Measurements from ENCODE around the gene INAFM1. TPM values are rescaled to one million over a fixed set of nuclear protein-coding genes. Genes with fewer than 3 reads are reported as not detected.

INAFM1 gene
- total and polyA plus RNA-seq, 9 of the 15 experiments (the other 6 are each of a cell fraction or from before 2014, with no cell fraction given): 0.71 to 30.9 (median 3.1) TPM

DNA sequence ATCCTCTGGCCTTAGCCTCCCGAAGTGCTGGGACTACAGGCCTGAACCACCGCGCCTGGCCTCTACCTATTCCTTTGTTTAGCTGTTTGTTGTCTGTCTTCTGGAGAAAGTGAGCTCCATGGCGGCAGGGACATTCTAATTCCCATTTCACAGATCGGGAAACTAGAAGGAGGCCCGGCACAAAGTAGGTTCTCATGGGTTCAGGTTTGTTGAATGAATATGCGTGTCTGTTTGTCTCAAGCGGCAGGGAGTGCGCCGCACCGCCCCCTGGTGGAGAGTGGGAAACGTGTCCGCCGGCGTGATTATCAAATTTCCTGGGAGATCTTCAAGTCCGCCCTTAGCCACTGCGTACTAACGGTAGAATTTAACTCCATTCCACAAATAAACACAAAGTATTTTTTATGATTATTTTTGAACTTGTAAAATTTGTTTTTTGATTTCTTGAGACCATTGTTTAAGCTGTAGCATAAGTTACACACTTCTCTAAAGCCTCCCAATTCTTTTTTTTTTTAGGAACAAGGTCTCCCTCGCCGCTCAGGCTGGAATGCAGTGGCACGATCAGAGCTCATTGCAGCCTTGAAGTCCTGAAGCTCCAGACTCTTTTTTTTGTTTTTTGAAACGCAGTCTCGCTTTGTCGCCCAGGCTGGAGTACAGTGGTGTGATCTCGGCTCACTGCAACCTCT is 27.2 kb upstream of the INAFM1 start (continued):
- TF ChIP-seq NFE2 (IDR thresholded peaks at IDR 0.05; ENCODE audit: low read depth) (peak; percentile 13; the same call in 1 of the 2 replicates), FOXM1 (IDR thresholded peaks at IDR 0.05; ENCODE audit: low read depth) (peak; percentile 52), FOXM1 (CRISPR knock-in tag; IDR thresholded peaks at IDR 0.05; ENCODE audit: low read depth) (no peak), HLTF (IDR thresholded peaks at IDR 0.05) (peak; percentile 94), HMGXB4 (CRISPR knock-in tag; IDR thresholded peaks at IDR 0.05) (peak; percentile 53; the same call in 1 of the 2 replicates), ZNF280B (CRISPR knock-in tag; IDR thresholded peaks at IDR 0.05) (no peak), SMARCA4 (IDR thresholded peaks at IDR 0.05) (peak; percentile 51; the same call in 1 of the 2 replicates), RFX1 (IDR thresholded peaks at IDR 0.05) (no peak), HMG20B (CRISPR knock-in tag; IDR thresholded peaks at IDR 0.05) (no peak), SOX6 (IDR thresholded peaks at IDR 0.05) (peak; percentile 46), NELFE (IDR thresholded peaks at IDR 0.05; ENCODE audit: insufficient read depth, insufficient read length) (no peak), GTF2B (IDR thresholded peaks at IDR 0.05; ENCODE audit: extremely low read depth, insufficient read length) (no peak), ESRRA (IDR thresholded peaks at IDR 0.05; ENCODE audit: borderline replicate concordance, low read depth) (peak; percentile 68), THRA (IDR thresholded peaks at IDR 0.05) (no peak), RB1 (IDR thresholded peaks at IDR 0.05; ENCODE audit: low read depth) (peak; percentile 85), ZNF239 (CRISPR knock-in tag; IDR thresholded peaks at IDR 0.05) (0 out of 2 replicates have a peak, but pooled peaks have one; percentile 18), NBN (IDR thresholded peaks at IDR 0.05; ENCODE audit: low read depth) (peak; percentile 76; the same call in 1 of the 2 replicates), MEF2D (tag; conservative IDR thresholded peaks at IDR 0.05; ENCODE audit: low read depth) (0 out of 2 replicates have a peak, but pooled peaks have one; percentile 27), ATF7 (IDR thresholded peaks at IDR 0.05) (0 out of 2 replicates have a peak, but pooled peaks have one; percentile 50), EP300 (IDR thresholded peaks at IDR 0.05; ENCODE audit: low read length) (0 out of 2 replicates have a peak, but pooled peaks have one; percentile 23), RAD51 (IDR thresholded peaks at IDR 0.05; ENCODE audit: borderline replicate concordance, low read depth) (peak; percentile 8; the same call in 1 of the 2 replicates), HNRNPH1 (optimal IDR thresholded peaks at IDR 0.05; ENCODE audit: low read depth, low read length) (no peak)
- TF ChIP-seq, protein P1, sequence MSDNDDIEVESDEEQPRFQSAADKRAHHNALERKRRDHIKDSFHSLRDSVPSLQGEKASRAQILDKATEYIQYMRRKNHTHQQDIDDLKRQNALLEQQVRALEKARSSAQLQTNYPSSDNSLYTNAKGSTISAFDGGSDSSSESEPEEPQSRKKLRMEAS (CRISPR knock-in tag; IDR thresholded peaks at IDR 0.05): peak; percentile 34; the same call in 1 of the 2 replicates
- TF ChIP-seq, protein P2, sequence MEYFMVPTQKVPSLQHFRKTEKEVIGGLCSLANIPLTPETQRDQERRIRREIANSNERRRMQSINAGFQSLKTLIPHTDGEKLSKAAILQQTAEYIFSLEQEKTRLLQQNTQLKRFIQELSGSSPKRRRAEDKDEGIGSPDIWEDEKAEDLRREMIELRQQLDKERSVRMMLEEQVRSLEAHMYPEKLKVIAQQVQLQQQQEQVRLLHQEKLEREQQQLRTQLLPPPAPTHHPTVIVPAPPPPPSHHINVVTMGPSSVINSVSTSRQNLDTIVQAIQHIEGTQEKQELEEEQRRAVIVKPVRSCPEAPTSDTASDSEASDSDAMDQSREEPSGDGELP (CRISPR knock-in tag; IDR thresholded peaks at IDR 0.05; ENCODE audit: borderline replicate concordance): peak; percentile 52; the same call in 1 of the 2 replicates

Data from K562 (cell line).